GM12891 (cell line): Measurements from ENCODE around the gene BABAM2.

Experiments used
- POLR2A ChIP-seq: IDR thresholded peaks from 2 replicates; pipeline ENCODE4 v1.6.1; 2011; ENCODE audit warnings: low read depth, low read length, control low read depth
- POLR2AphosphoS5 ChIP-seq: IDR thresholded peaks from 2 replicates; pipeline ENCODE4 v1.6.1; 2011; ENCODE audit warnings: low read depth, low read length, control low read depth
- POU2F2 ChIP-seq: IDR thresholded peaks from 2 replicates; pipeline ENCODE4 v1.6.1; 2011; ENCODE audit warnings: low read depth, mild to moderate bottlenecking, control low read depth, low read length, moderate library complexity
- TAF1 ChIP-seq: IDR thresholded peaks from 2 replicates; pipeline ENCODE4 v1.6.1; 2011; ENCODE audit warnings: low read depth, low read length, control low read depth

DNA sequence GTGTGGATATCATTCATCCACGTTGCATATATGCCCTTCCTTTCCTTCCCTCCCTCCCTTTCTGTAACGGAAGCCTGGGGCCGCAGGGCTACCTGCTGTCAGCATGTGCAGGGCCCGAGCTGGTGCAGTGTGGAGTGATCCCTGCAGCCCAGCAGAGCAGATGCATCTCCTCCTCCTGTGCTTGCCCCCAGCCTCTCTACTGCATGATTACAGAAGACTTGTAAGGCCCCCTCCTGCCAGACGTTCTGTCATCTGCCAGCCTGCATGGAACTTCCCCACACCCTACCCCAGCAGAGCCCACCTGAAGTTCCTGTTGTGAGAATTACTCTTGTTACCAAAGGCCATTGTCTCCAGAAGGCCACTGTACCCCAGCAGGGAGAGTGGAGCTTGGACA, 434.6 kb downstream of the BABAM2 start:
- TF ChIP-seq POLR2A: no peak
- no peak for TF ChIP-seq POU2F2
- no peak for TF ChIP-seq POLR2AphosphoS5
- TF ChIP-seq TAF1: no peak
